ENCODE results near the gene ZNF831.

Gene ZNF831

GRCh38 chr20:59141818-59142581 is 21.6 kb upstream of the ZNF831 start:
- no peak for DNase-seq (ENCODE audit: low spot score)

- DNase-seq (ENCODE audit: low spot score) = no peak
These were observed 20.3 kb upstream of the ZNF831 start for GRCh38 chr20:59143326-59143725.

DNA sequence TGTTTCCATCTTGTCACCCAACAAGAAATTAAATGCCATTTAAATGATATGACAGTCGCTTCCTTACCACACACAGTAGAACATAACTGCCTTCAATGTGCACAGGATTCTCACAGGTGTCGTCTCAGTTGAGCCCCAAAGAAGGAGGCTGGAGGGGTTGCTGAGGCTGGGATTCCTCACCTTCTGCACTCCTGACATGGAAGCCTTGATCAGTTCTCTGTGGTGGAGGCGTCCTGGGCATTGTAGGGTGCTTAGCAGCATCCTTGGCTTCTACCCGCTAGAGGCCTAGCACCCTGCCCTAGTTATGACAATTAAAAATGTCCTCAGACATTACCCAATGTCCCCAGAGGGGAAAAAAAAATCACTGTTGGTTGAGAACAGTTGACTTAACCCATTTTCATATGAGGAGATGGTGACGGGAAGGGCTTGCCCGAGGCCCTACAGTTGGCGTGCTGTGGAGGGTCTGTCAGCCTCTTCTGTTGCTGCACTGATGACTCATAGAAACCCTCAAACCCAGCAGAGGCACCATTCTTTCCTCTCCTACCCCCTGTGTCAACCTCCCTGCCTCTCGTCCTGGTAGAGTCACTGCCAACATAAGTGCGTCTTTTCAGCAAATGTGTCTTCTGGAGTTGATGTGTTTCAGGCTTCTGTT is 19.3 kb upstream of the ZNF831 start:
- no peak for DNase-seq (ENCODE audit: low spot score)

- DNase-seq (ENCODE audit: low spot score) = no peak
These were observed 18.8 kb upstream of the ZNF831 start for GRCh38 chr20:59144831-59145196.

DNA sequence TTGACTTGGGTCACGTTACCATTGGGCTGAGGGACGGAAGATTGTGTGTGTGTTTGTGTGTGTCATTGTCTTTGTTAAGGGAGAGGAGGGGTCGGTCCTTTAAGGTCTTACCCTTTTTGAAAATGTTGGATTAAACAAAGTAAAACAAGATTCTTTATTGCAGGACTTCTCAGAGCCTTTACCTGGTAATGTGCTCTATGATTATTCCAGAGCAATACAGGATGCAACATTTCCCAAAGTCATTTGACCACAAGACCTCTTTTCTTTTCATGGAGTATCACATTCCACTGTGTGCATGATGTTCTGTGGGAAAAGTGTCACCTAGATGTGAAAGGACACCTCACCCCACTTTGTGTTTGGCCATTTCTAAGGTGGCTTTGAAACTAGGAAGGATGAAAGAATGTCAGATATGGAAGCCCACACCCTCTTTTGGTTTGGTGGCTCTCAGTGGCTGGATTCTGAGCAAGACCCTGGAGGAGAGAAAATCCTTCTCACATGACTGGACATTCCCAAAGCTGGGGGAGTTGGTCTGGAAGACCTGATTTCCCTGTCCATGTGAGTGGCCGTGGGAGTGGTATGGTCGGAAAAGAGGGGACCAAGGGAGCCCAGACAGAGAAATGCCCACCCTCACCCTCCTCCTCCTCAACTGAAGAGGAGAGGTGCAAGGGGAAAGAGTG is 18.2 kb upstream of the ZNF831 start:
- no peak for DNase-seq (ENCODE audit: low spot score)

GRCh38 chr20:59145924-59146779 is 17.5 kb upstream of the ZNF831 start:
- DNase-seq (ENCODE audit: low spot score) = no peak

GRCh38 chr20:59146780-59147565 is 16.6 kb upstream of the ZNF831 start:
- no peak for DNase-seq (ENCODE audit: low spot score)

GRCh38 chr20:59147586-59147985 is 16.0 kb upstream of the ZNF831 start:
- no peak for DNase-seq (ENCODE audit: low spot score)

DNA sequence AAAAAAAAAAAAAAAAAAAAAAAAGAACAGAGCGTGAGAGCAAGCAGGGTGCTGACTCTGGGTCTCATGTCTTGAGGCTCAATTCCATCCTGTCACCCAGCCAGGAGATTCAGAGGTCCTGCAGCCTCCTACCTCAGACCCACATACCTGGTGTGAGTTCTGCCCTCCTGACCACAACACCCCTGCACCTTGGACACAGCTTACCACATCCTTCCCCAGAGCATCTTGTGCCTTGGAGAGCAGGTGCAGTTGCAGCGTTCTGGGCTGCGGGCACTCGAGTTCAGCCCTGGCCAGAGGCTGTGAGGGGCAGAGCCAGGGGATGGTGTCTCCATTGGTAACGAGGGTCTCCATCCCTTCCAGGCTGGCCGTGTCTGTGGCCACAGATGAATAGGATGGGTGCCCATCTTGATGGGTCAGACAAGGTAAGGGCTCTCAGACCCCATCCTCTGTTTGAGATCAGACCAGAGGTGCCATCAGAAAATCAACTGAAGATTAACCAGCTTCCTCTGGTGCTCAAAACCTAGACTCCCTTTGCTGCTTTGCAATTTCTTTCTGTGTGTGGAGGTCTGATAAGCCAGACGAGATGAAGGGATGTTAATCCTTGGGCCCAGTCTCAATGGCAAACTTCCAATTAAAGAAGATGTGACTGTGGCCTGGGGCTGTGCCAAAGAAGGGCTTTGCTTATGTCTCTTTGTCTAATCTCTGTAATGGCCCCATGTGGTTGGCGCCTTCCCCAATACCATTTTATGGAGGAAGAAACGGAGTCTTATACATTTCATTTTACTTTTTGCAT is 14.7 kb upstream of the ZNF831 start:
- no peak for DNase-seq (ENCODE audit: low spot score)

DNA sequence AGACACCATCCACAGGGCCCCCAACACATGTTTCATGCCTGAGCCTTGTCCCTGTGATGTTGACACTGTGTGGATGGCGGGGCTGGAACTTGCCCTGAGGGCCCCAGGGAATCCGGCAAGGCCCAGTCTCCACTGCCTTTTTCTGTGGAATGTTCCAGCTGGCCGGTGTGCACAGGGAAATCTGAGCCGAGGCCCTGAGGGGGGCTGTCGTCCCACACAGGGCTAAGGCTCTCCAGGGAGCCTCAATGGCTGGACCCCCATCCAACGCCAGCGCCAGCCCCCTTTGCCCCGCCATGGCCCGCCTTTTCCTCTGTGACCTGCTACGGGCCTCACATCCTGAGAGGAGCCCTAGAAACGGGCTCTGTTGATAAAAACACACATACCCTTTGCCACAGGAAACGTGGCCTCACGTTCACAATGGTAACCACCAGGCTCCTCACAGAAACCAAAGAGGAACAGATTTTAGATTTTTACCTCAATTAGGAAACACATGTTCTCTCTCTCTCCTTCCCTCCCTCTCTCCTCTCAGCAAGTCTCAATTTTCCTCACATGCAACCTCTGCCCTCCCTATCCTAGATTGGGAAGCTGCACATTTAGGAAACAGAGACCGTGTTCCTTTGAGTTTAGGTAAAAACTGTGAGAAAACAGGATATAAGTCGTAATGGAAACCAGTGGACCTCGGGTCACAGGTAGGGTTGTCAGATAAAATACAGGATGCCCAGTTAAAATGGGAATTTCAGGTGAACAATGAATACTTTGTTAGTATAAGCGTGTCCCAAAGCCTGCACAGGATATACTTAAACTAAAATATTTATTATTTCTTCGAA is 13.7 kb upstream of the ZNF831 start:
- DNase-seq (ENCODE audit: low spot score) = no peak

DNA sequence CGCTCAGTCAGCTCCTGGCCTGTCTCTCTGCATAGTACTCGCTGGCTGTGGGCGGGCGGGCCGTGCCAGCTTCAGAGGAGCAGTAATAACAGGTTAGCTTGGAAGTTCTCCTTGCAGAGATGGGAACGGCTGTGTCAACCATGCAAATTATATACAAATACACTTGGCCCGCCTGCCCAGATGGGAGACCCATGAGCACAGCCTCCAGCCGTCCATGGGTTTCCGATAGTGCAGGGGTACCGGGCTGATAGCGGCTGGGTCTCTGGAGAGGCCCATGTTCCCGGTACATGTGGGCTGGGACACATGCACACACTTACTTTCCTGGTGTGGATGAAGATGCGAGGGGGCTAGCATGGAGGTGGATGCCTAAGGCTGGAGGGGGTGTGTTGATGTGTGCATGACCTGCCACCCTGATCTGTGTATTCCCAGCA is 12.8 kb upstream of the ZNF831 start:
- DNase-seq (ENCODE audit: low spot score) = no peak

DNA sequence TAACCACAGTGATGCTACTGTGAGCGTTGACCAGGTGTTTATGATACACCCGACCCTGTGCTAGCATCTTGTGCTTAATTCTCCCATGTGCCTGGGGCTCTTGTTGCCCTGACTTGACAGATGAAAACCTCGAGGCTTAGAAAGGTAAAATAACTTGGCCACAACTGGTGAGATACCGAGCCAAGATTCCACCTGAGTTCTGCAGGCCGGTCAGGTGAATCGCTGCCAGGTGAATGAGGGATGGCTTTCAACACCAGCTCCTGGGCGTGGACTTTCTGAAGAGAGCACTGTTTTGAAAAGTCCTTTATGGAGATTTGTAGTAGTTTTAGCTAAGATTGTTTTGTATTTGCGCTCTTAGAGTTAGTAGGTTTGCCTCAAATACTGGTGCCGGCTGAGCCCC is 12.2 kb upstream of the ZNF831 start:
- no peak for DNase-seq (ENCODE audit: low spot score)

DNA sequence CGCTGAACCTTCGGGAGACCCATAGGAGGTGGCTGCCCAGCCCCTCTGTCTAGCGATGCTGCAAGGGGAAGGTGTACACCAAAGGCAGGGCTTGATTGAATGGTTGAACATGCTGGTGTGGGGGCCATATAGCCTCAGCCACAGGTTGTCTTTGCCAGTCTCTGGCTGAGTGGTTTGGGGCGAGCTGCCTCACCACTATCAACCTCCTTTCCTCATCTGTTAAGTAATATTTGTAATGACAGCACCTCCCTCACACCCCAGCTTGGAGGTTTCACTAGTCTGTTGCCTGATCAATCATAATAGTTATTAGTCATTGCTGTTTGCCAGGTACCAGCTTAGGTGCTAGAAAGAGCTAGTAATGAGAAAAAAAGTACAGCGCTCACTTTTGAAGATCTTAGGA is 11.8 kb upstream of the ZNF831 start:
- DNase-seq (ENCODE audit: low spot score) = no peak

GRCh38 chr20:59152559-59153354 is 10.9 kb upstream of the ZNF831 start:
- no peak for DNase-seq (ENCODE audit: low spot score)

DNA sequence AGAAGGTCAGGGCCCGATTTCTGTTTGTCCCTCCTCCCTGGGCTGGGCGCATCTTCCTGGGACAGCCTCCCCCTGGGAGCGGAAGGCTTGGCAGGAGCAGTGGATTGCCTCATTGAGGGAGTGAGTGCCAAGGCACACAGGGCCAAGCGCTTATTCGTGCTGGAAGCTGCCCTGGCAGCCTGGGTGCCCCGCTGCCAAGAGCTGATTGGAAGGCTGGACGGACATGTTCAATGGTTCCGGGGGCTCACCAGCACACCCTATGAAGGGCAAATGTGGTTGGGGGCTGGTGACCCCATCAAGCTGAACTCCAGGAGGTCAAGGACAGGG is 10.3 kb upstream of the ZNF831 start:
- no peak for DNase-seq (ENCODE audit: low spot score)

DNA sequence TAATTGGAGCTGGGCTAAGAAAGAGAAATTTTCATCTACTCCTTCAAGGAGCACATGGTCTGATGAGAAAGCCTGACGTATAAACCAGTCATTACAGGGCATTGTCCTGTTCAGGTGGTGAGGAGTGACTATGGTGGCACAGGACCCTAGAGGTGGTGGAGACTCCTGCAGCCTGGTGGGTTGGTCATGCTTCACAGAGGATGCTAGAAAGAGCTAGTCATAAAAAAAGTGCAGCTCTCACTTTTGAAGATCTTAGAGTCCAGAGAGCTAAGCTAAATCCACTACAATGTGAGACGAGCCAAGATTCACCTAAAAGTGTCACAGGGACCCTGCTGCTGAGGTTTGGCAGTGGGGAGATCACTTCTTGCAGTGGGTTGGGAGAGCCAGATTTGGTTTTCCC is 9.8 kb upstream of the ZNF831 start:
- DNase-seq (ENCODE audit: low spot score) = no peak

DNA sequence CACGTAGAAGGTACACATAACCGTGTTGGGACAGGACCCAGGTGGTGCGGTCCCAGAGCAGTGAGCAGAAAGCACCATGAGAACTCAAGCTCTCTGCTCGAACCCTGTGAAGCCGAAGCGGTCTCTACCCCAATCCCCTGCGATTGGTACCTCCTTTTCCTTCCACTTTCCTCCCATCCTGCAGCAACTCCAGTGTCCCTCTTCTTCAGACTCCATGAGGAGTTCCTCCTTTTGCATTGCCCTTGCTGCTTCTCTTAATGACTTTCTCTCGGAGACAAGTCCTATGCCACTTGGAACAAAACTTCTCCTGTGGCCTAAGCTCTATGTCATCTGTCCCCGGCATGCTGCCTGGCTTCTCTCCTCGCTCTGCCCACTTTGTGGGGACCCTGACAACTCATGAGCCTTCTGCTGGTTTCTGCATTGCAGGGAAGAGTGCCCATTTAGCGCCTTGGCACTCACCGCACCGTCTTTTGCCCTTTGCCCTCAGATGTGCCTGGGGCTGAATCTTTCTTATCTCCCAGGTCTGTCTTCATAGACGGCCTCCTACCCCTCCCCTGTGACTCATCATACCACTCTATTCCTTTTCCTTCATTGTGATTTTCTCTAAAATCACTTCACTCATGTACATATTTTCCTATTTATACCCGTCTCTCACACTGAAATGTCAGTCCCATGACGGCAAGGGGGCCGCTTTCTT is 9.2 kb upstream of the ZNF831 start:
- DNase-seq (ENCODE audit: low spot score) = no peak

DNA sequence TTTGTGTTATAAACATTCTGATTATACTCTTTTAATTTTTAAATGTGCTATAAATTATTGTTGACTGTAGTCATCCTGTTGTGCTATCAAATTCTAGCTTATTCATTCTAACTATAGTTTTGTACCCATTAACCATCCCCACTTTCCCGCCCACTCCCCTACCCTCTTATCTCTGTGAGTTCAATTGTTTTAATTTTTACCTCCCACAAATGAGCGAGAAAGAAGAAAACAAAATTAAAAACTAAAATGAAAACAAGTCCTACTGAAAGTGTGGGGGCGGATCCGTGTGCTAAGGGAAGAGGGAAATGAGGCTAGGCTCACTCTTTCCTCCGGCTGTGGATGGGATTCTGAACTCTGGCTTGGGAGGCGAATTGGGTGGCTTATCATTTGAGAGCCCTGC is 6.6 kb upstream of the ZNF831 start:
- no peak for DNase-seq (ENCODE audit: low spot score)
